HepG2 (cell line): Measurements from ENCODE around the gene MAN1B1. TPM values are rescaled to one million over a fixed set of nuclear protein-coding genes. Genes with fewer than 3 reads are reported as not detected.

Source experiments
- CENPT ChIP-seq: sonication (generic); formaldehyde crosslinking; IDR thresholded peaks from 2 replicates; pipeline ENCODE4 v1.8.0; 2022; ENCODE audit warnings: low read depth, mild to moderate bottlenecking, moderate library complexity, missing genetic modification reagents
- ESRRA ChIP-seq: sonication (generic); formaldehyde crosslinking; IDR thresholded peaks from 2 replicates; pipeline ENCODE4 v1.5.1; 2020; ENCODE audit warnings: mild to moderate bottlenecking, low read depth, missing genetic modification reagents
- FOXP1 ChIP-seq, 2 experiments: fragments of 450-650 bp in 1 of 2; IDR thresholded peaks; 2 replicates each; pipeline ENCODE4 v1.6.1; 2017 to 2018; ENCODE audit warnings: antibody characterized with exemption in 1 of 2
- NKX3-1 ChIP-seq: sonication (generic); formaldehyde crosslinking; IDR thresholded peaks from 2 replicates; pipeline ENCODE4 v1.5.0; 2020; ENCODE audit warnings: missing genetic modification reagents
- PCBP1 ChIP-seq: fragments of 200-400 bp; formaldehyde crosslinking; IDR thresholded peaks from 2 replicates; pipeline ENCODE4 v1.6.1; 2017; ENCODE audit warnings: mild to moderate bottlenecking, low read depth, low read length, borderline replicate concordance
- TBX3 ChIP-seq: fragments of 450-650 bp; IDR thresholded peaks from 2 replicates; pipeline ENCODE4 v1.6.1; 2017; ENCODE audit warnings: antibody characterized with exemption, mild to moderate bottlenecking, inconsistent platforms, borderline replicate concordance
- ZBTB7A ChIP-seq: sonication (generic); formaldehyde crosslinking; IDR thresholded peaks from 2 replicates; pipeline ENCODE4 v1.8.0; 2022; ENCODE audit warnings: mild to moderate bottlenecking, missing genetic modification reagents
- ZFP62 ChIP-seq: sonication (generic); formaldehyde crosslinking; IDR thresholded peaks from 2 replicates; pipeline ENCODE4 v1.4.0; 2020; ENCODE audit warnings: missing genetic modification reagents
- ZNF143 ChIP-seq: sonication (generic); formaldehyde crosslinking; IDR thresholded peaks from 2 replicates; pipeline ENCODE4 v1.4.0; 2020; ENCODE audit warnings: missing genetic modification reagents
- ZNF768 ChIP-seq: sonication (generic); formaldehyde crosslinking; IDR thresholded peaks from 2 replicates; pipeline ENCODE4 v1.4.0; 2020; ENCODE audit warnings: missing genetic modification reagents
- ZNF841 ChIP-seq: sonication (generic); formaldehyde crosslinking; IDR thresholded peaks from 2 replicates; pipeline ENCODE4 v1.8.1; 2023; ENCODE audit warnings: missing genetic modification reagents, borderline replicate concordance
- ZSCAN29 ChIP-seq: sonication (generic); formaldehyde crosslinking; conservative IDR thresholded peaks from 2 replicates; pipeline ENCODE4 v1.4.0; 2020; ENCODE audit warnings: mild to moderate bottlenecking, missing genetic modification reagents
- polyA plus RNA-seq, 8 experiments: library from polyadenylated mRNA; depleted of rRNA in 3 of 8; stranded (reverse) in 7 of 8; unstranded in 1 of 8; fragments of >200 nt; fragmentation: Illumina TruSeq in 4 of 8; extraction: Trizol in 4 of 8; gene quantifications; 2 replicates each; pipeline versions ENCODE4 v1.2.1 to v1.2.3, GENCODE V29; 2011 to 2016; ENCODE audit warnings: low read depth in 4 of 8, missing spikeins in 1 of 8, mixed read lengths in 1 of 8; ENCODE audit not compliant: insufficient read depth in 1 of 8
- total RNA-seq, 5 experiments: library from RNA; depleted of rRNA; stranded (reverse); fragments of >200 nt; fragmentation: Illumina TruSeq; extraction: Trizol; gene quantifications; 2 replicates each; pipeline ENCODE4 v1.2.3, GENCODE V29; 2016; ENCODE audit warnings: low read depth in 1 of 5
- TF ChIP-seq, protein P1 (sequence below): sonication (generic); formaldehyde crosslinking; IDR thresholded peaks from 2 replicates; pipeline ENCODE4 v1.4.0; 2020; ENCODE audit warnings: mild to moderate bottlenecking, missing genetic modification reagents
- TF ChIP-seq, protein P2 (sequence below): sonication (generic); formaldehyde crosslinking; conservative IDR thresholded peaks from 2 replicates; pipeline ENCODE4 v1.8.0; 2022; ENCODE audit warnings: mild to moderate bottlenecking, moderate library complexity, missing genetic modification reagents
- TF ChIP-seq, protein P3 (sequence below): sonication (generic); formaldehyde crosslinking; IDR thresholded peaks from 2 replicates; pipeline ENCODE4 v1.9.0; 2021; ENCODE audit warnings: missing genetic modification reagents, mild to moderate bottlenecking, borderline replicate concordance
- TF ChIP-seq, protein P4 (sequence below): sonication (generic); formaldehyde crosslinking; IDR thresholded peaks from 2 replicates; pipeline ENCODE4 v1.4.0; 2020; ENCODE audit warnings: missing genetic modification reagents, mild to moderate bottlenecking, borderline replicate concordance
- TF ChIP-seq, protein P5 (sequence below): sonication (generic); formaldehyde crosslinking; IDR thresholded peaks from 2 replicates; pipeline ENCODE4 v1.5.1; 2020; ENCODE audit warnings: mild to moderate bottlenecking, missing genetic modification reagents, moderate library complexity

Gene MAN1B1
- total and polyA plus RNA-seq, 2 of the 13 experiments (the other 11 are each of a cell fraction or from before 2014, with no cell fraction given), result 48.9 to 59.5 TPM

DNA sequence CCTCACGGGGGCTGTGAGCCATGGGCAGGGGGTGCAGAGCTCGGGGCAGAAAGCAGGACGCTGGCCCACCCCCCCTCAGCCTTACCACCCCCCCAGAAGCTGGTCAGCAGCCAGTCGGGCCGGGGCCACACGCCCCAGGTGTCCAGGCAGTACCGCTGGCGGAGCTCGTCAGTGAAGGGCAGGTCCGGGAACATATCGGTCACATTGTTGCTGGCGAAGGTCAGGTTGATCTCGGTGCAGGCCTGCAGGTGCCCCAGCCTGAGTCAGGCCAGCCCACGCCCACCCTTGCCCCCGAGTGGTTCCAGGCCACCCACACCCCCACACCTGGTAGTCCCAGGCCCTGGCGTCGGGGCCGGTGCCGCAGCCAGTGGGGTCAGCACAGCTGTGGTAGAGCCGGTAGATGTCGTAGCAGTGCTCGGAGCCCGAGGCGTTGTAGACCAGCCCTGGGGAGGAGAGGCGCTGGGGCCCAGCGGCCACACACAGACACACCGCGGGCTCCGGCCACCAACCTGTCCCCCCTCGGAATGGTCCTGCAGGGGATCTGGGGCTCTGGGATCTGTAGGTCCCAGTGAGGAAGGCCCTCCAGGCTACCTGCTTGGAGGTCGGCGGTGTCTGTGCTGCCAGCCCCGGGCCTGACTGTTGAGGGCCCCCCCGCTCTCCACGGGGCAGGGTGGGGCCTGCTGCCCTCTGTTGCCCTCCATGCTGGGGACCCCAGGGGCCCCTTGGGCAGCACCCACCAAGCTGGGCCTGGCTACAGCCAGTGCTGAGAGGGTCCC lies 25.2 kb downstream of the MAN1B1 start (continued):
- TF ChIP-seq, protein P1, sequence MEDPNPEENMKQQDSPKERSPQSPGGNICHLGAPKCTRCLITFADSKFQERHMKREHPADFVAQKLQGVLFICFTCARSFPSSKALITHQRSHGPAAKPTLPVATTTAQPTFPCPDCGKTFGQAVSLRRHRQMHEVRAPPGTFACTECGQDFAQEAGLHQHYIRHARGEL (CRISPR knock-in tag), result no peak
- TF ChIP-seq ESRRA (CRISPR knock-in tag), result no peak; the same call in 1 of the 2 replicates
- TF ChIP-seq ZNF841, result no peak
- TF ChIP-seq ZNF143 (CRISPR knock-in tag), result no peak
- TF ChIP-seq, protein P2, sequence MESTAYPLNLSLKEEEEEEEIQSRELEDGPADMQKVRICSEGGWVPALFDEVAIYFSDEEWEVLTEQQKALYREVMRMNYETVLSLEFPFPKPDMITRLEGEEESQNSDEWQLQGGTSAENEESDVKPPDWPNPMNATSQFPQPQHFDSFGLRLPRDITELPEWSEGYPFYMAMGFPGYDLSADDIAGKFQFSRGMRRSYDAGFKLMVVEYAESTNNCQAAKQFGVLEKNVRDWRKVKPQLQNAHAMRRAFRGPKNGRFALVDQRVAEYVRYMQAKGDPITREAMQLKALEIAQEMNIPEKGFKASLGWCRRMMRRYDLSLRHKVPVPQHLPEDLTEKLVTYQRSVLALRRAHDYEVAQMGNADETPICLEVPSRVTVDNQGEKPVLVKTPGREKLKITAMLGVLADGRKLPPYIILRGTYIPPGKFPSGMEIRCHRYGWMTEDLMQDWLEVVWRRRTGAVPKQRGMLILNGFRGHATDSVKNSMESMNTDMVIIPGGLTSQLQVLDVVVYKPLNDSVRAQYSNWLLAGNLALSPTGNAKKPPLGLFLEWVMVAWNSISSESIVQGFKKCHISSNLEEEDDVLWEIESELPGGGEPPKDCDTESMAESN, result peak; percentile 10; the same call in 1 of the 2 replicates
- no peak for TF ChIP-seq TBX3
- no peak for TF ChIP-seq ZFP62
- TF ChIP-seq, protein P3, sequence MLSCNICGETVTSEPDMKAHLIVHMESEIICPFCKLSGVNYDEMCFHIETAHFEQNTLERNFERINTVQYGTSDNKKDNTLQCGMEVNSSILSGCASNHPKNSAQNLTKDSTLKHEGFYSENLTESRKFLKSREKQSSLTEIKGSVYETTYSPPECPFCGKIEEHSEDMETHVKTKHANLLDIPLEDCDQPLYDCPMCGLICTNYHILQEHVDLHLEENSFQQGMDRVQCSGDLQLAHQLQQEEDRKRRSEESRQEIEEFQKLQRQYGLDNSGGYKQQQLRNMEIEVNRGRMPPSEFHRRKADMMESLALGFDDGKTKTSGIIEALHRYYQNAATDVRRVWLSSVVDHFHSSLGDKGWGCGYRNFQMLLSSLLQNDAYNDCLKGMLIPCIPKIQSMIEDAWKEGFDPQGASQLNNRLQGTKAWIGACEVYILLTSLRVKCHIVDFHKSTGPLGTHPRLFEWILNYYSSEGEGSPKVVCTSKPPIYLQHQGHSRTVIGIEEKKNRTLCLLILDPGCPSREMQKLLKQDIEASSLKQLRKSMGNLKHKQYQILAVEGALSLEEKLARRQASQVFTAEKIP (CRISPR knock-in tag), result no peak
- no peak for TF ChIP-seq NKX3-1 (CRISPR knock-in tag)
- peak; percentile 43; the same call in 1 of the 2 replicates for TF ChIP-seq ZNF768
- no peak for TF ChIP-seq FOXP1 (IDR thresholded peaks at IDR 0.05)
- no peak for TF ChIP-seq FOXP1 (CRISPR knock-in tag; IDR thresholded peaks at IDR 0.05)
- TF ChIP-seq ZSCAN29, result no peak
- TF ChIP-seq, protein P4, sequence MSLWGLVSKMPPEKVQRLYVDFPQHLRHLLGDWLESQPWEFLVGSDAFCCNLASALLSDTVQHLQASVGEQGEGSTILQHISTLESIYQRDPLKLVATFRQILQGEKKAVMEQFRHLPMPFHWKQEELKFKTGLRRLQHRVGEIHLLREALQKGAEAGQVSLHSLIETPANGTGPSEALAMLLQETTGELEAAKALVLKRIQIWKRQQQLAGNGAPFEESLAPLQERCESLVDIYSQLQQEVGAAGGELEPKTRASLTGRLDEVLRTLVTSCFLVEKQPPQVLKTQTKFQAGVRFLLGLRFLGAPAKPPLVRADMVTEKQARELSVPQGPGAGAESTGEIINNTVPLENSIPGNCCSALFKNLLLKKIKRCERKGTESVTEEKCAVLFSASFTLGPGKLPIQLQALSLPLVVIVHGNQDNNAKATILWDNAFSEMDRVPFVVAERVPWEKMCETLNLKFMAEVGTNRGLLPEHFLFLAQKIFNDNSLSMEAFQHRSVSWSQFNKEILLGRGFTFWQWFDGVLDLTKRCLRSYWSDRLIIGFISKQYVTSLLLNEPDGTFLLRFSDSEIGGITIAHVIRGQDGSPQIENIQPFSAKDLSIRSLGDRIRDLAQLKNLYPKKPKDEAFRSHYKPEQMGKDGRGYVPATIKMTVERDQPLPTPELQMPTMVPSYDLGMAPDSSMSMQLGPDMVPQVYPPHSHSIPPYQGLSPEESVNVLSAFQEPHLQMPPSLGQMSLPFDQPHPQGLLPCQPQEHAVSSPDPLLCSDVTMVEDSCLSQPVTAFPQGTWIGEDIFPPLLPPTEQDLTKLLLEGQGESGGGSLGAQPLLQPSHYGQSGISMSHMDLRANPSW (CRISPR knock-in tag), result peak; percentile 22; the same call in 1 of the 2 replicates
- TF ChIP-seq ZBTB7A, result no peak; the same call in none of the 2 replicates
- TF ChIP-seq, protein P5, sequence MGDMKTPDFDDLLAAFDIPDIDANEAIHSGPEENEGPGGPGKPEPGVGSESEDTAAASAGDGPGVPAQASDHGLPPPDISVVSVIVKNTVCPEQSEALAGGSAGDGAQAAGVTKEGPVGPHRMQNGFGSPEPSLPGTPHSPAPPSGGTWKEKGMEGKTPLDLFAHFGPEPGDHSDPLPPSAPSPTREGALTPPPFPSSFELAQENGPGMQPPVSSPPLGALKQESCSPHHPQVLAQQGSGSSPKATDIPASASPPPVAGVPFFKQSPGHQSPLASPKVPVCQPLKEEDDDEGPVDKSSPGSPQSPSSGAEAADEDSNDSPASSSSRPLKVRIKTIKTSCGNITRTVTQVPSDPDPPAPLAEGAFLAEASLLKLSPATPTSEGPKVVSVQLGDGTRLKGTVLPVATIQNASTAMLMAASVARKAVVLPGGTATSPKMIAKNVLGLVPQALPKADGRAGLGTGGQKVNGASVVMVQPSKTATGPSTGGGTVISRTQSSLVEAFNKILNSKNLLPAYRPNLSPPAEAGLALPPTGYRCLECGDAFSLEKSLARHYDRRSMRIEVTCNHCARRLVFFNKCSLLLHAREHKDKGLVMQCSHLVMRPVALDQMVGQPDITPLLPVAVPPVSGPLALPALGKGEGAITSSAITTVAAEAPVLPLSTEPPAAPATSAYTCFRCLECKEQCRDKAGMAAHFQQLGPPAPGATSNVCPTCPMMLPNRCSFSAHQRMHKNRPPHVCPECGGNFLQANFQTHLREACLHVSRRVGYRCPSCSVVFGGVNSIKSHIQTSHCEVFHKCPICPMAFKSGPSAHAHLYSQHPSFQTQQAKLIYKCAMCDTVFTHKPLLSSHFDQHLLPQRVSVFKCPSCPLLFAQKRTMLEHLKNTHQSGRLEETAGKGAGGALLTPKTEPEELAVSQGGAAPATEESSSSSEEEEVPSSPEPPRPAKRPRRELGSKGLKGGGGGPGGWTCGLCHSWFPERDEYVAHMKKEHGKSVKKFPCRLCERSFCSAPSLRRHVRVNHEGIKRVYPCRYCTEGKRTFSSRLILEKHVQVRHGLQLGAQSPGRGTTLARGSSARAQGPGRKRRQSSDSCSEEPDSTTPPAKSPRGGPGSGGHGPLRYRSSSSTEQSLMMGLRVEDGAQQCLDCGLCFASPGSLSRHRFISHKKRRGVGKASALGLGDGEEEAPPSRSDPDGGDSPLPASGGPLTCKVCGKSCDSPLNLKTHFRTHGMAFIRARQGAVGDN, result peak; percentile 80
- TF ChIP-seq CENPT (CRISPR knock-in tag), result no peak
- TF ChIP-seq PCBP1, result no peak
